Spleen (tissue), 7 donors: Measurements from ENCODE around the gene SHISA6.

Experiments used
- CTCF ChIP-seq, 11 experiments: fragments of 200-600 bp in 7 of 11; fragments of 450-650 bp in 4 of 11; sonication (generic) in 4 of 11; IDR thresholded peaks in 8 of 11; conservative IDR thresholded peaks in 3 of 11; 1 replicate in 7 of 11; 2 replicates in 4 of 11; pipeline versions ENCODE4 v1.4.0 to v1.8.0; 2016 to 2021; ENCODE audit warnings: antibody characterized with exemption in 11 of 11, inconsistent platforms in 4 of 11, mild to moderate bottlenecking in 1 of 11
- POLR2A ChIP-seq, 3 donors: fragments of 450-650 bp; IDR thresholded peaks; one replicate each; pipeline ENCODE4 v1.5.1; 2017; ENCODE audit warnings: antibody characterized with exemption in 3 of 3, mild to moderate bottlenecking in 1 of 3
- POLR2AphosphoS5 ChIP-seq, 3 donors: sonication (generic); formaldehyde crosslinking; IDR thresholded peaks; one replicate each; pipeline ENCODE4 v1.5.1; 2017; ENCODE audit warnings: antibody characterized with exemption in 3 of 3
- donor health status: DM: no; HTN: no; CAD: no; lungs with moderate emphysema.
- donor health status: DM: no; HTN: no; CAD: no.
- donor health status: DM: no; HTN: no; CAD: no.

GRCh38 chr17:11553135-11553534, 312.1 kb downstream of the SHISA6 start:
- TF ChIP-seq POLR2A (IDR thresholded peaks at IDR 0.05), result no peak
- no peak for TF ChIP-seq CTCF (IDR thresholded peaks at IDR 0.05 in 8 of 11, conservative IDR thresholded peaks at IDR 0.05 in 3 of 11)
- no peak for TF ChIP-seq POLR2AphosphoS5 (IDR thresholded peaks at IDR 0.05)
